ENCODE data around the gene SPINK7.

The SPINK7 gene

DNA sequence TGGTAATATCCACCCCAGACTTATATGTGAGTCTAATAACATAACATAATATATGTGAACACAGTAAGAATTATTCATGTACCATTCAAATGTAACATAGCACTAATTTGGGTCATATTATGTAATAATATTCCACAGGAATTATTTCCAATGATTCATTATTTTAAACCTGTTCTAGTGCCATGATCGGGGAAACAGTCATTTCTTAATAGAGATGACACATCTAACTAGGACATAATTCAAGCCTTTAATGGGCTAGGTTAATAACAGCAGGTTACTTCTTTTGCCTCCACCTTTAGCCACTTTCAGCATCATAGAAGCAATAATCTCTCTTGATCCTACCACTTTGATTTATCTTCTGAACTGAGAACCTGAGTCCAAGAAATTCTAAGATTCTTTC lies 35.5 kb downstream of the SPINK7 start (continued):
- TF ChIP-seq, protein P1, sequence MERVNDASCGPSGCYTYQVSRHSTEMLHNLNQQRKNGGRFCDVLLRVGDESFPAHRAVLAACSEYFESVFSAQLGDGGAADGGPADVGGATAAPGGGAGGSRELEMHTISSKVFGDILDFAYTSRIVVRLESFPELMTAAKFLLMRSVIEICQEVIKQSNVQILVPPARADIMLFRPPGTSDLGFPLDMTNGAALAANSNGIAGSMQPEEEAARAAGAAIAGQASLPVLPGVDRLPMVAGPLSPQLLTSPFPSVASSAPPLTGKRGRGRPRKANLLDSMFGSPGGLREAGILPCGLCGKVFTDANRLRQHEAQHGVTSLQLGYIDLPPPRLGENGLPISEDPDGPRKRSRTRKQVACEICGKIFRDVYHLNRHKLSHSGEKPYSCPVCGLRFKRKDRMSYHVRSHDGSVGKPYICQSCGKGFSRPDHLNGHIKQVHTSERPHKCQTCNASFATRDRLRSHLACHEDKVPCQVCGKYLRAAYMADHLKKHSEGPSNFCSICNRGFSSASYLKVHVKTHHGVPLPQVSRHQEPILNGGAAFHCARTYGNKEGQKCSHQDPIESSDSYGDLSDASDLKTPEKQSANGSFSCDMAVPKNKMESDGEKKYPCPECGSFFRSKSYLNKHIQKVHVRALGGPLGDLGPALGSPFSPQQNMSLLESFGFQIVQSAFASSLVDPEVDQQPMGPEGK (CRISPR knock-in tag; IDR thresholded peaks at IDR 0.05; ENCODE audit: borderline replicate concordance), result no peak
- TF ChIP-seq PPARA (CRISPR knock-in tag; IDR thresholded peaks at IDR 0.05; ENCODE audit: borderline replicate concordance) (no peak), ZNF70 (CRISPR knock-in tag; IDR thresholded peaks at IDR 0.05) (no peak)
- TF ChIP-seq, protein P2, sequence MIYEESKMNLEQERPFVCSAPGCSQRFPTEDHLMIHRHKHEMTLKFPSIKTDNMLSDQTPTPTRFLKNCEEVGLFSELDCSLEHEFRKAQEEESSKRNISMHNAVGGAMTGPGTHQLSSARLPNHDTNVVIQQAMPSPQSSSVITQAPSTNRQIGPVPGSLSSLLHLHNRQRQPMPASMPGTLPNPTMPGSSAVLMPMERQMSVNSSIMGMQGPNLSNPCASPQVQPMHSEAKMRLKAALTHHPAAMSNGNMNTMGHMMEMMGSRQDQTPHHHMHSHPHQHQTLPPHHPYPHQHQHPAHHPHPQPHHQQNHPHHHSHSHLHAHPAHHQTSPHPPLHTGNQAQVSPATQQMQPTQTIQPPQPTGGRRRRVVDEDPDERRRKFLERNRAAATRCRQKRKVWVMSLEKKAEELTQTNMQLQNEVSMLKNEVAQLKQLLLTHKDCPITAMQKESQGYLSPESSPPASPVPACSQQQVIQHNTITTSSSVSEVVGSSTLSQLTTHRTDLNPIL (CRISPR knock-in tag; IDR thresholded peaks at IDR 0.05; ENCODE audit: low read depth), result no peak

DNA sequence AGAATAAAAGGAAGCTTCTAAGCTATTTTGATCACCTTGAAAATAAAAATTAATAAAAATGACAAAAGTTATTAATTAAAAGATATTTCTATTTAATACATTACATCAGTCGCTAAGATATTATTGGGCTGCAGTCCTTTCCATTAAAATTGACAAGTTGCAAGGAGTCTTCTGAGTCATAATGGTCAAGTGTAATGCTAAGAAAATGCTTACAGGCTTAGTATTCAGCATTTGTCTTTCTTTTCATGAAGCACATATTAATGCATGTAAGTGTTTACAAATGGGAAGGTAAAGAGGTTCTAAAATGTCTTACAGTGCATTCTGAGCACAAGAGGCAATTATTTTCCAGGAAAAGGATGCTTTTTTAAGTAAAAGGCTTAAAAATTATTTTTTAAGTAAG lies 40.5 kb downstream of the SPINK7 start:
- TF ChIP-seq ZNF565 (CRISPR knock-in tag; conservative IDR thresholded peaks at IDR 0.05; ENCODE audit: low read depth) (no peak), CSDC2 (CRISPR knock-in tag; IDR thresholded peaks at IDR 0.05) (no peak), TCF4 (CRISPR knock-in tag; IDR thresholded peaks at IDR 0.05; ENCODE audit: borderline replicate concordance) (no peak), SNAI2 (CRISPR knock-in tag; IDR thresholded peaks at IDR 0.05) (no peak), PPARA (CRISPR knock-in tag; IDR thresholded peaks at IDR 0.05; ENCODE audit: borderline replicate concordance) (no peak), ZNF70 (CRISPR knock-in tag; IDR thresholded peaks at IDR 0.05) (no peak), ARNTL (CRISPR knock-in tag; IDR thresholded peaks at IDR 0.05; ENCODE audit: borderline replicate concordance, low read depth) (no peak), OSR1 (CRISPR knock-in tag; IDR thresholded peaks at IDR 0.05) (no peak), RARB (CRISPR knock-in tag; IDR thresholded peaks at IDR 0.05) (no peak), TOX (CRISPR knock-in tag; IDR thresholded peaks at IDR 0.05; ENCODE audit: borderline replicate concordance) (no peak), ZC3H10 (CRISPR knock-in tag; IDR thresholded peaks at IDR 0.05) (no peak), BACH2 (CRISPR knock-in tag; IDR thresholded peaks at IDR 0.05; ENCODE audit: borderline replicate concordance) (no peak), ISL1 (CRISPR knock-in tag; IDR thresholded peaks at IDR 0.05) (no peak), ZNF8 (CRISPR knock-in tag; IDR thresholded peaks at IDR 0.05) (no peak)
- TF ChIP-seq, protein P3, sequence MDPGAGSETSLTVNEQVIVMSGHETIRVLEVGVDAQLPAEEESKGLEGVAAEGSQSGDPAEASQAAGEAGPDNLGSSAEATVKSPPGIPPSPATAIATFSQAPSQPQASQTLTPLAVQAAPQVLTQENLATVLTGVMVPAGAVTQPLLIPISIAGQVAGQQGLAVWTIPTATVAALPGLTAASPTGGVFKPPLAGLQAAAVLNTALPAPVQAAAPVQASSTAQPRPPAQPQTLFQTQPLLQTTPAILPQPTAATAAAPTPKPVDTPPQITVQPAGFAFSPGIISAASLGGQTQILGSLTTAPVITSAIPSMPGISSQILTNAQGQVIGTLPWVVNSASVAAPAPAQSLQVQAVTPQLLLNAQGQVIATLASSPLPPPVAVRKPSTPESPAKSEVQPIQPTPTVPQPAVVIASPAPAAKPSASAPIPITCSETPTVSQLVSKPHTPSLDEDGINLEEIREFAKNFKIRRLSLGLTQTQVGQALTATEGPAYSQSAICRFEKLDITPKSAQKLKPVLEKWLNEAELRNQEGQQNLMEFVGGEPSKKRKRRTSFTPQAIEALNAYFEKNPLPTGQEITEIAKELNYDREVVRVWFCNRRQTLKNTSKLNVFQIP (CRISPR knock-in tag; IDR thresholded peaks at IDR 0.05; ENCODE audit: borderline replicate concordance, low read depth), result no peak
- TF ChIP-seq, protein P4, sequence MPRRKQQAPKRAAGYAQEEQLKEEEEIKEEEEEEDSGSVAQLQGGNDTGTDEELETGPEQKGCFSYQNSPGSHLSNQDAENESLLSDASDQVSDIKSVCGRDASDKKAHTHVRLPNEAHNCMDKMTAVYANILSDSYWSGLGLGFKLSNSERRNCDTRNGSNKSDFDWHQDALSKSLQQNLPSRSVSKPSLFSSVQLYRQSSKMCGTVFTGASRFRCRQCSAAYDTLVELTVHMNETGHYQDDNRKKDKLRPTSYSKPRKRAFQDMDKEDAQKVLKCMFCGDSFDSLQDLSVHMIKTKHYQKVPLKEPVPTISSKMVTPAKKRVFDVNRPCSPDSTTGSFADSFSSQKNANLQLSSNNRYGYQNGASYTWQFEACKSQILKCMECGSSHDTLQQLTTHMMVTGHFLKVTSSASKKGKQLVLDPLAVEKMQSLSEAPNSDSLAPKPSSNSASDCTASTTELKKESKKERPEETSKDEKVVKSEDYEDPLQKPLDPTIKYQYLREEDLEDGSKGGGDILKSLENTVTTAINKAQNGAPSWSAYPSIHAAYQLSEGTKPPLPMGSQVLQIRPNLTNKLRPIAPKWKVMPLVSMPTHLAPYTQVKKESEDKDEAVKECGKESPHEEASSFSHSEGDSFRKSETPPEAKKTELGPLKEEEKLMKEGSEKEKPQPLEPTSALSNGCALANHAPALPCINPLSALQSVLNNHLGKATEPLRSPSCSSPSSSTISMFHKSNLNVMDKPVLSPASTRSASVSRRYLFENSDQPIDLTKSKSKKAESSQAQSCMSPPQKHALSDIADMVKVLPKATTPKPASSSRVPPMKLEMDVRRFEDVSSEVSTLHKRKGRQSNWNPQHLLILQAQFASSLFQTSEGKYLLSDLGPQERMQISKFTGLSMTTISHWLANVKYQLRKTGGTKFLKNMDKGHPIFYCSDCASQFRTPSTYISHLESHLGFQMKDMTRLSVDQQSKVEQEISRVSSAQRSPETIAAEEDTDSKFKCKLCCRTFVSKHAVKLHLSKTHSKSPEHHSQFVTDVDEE (CRISPR knock-in tag; IDR thresholded peaks at IDR 0.05), result no peak
- TF ChIP-seq, protein P1 (CRISPR knock-in tag; IDR thresholded peaks at IDR 0.05; ENCODE audit: borderline replicate concordance), result no peak
- no peak for ATAC-seq

DNA sequence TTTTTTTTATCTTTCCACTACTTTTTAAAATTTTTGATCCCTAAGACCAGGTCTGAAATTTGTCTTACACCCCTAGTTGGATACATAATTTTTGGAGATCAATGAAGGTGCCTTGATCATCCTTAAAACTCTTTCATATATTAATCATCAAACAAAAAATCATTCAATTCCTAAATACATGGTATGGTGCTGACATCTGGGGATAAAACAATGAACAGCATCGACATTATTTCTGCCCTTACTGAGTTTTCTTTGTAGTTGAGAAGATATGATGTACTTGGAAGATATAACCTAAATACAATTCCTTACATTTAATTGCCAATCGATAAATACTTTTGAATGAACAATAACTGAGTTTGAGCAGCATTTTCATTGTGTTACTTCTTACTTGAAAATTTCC lies 41.4 kb downstream of the SPINK7 start:
- no peak for ATAC-seq

More for the DNA sequence above, 41.4 kb downstream of the SPINK7 start:
- TF ChIP-seq ISL1 (CRISPR knock-in tag; IDR thresholded peaks at IDR 0.05), result no peak
- no peak for TF ChIP-seq PPARA (CRISPR knock-in tag; IDR thresholded peaks at IDR 0.05; ENCODE audit: borderline replicate concordance)
- no peak for TF ChIP-seq ZC3H10 (CRISPR knock-in tag; IDR thresholded peaks at IDR 0.05)
- TF ChIP-seq TOX (CRISPR knock-in tag; IDR thresholded peaks at IDR 0.05; ENCODE audit: borderline replicate concordance), result no peak
- no peak for TF ChIP-seq ARNTL (CRISPR knock-in tag; IDR thresholded peaks at IDR 0.05; ENCODE audit: borderline replicate concordance, low read depth)
- TF ChIP-seq TCF4 (CRISPR knock-in tag; IDR thresholded peaks at IDR 0.05; ENCODE audit: borderline replicate concordance), result no peak
- no peak for TF ChIP-seq ZNF8 (CRISPR knock-in tag; IDR thresholded peaks at IDR 0.05)
- TF ChIP-seq OSR1 (CRISPR knock-in tag; IDR thresholded peaks at IDR 0.05), result no peak
- TF ChIP-seq BACH2 (CRISPR knock-in tag; IDR thresholded peaks at IDR 0.05; ENCODE audit: borderline replicate concordance), result no peak
- TF ChIP-seq ZNF565 (CRISPR knock-in tag; conservative IDR thresholded peaks at IDR 0.05; ENCODE audit: low read depth), result no peak

All from SK-N-SH treated with all-trans-retinoic acid at 6 μM for 48 hours (cell line).